Cerebellar cortex (tissue), 1 donor: ENCODE results near the gene APOE.
"Not testable (repeated sequence)": the region's sequence is repeated elsewhere in the genome, so short reads cannot be mapped to it uniquely, and the experiment has no call there.

ENCODE experiments used
- DNase-seq: peaks from one replicate; pipeline ENCODE4 v3.0.0-alpha.2; 2015; ENCODE audit warnings: low spot score

The APOE gene

DNA sequence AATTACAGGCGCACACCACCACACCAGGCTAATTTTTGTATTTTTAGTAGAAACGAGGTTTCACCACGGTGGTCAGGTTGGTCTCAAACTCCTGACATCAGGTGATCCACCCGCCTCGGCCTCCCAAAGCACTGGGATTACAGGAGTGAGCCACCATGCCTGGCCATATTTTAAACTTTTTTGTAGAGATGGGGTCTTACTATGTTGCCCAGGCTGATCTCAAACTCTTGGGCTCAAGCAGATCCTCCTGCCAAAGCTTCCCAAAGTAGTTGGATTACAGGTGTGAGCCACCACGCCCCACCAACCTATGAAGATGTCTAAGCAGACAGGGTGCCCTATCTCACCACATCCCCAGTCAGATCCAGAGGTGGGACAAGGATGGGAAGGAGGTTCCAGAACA, 6.3 kb downstream of the APOE start:
- DNase-seq, result not testable (repeated sequence)

DNA sequence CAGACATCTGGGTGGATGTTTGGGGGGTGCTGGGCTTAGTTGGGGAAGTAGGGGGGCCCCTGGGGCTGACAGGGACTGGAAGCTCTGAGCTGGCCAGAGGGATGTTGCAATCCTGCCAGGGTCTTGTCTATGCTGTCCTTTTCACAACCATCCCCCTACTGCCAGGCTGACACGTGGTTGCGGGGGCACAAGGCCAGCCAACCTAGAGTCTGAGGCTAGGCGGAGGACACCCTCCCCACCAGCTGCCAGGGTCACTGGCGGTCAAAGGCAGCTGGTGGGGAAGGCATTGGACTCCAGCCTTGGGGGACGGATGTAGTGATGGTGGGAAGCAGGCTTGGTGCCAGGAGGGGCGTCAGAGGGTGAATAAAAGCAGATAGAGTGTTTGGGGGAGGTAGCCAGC, 7.3 kb downstream of the APOE start:
- DNase-seq, result no peak

DNA sequence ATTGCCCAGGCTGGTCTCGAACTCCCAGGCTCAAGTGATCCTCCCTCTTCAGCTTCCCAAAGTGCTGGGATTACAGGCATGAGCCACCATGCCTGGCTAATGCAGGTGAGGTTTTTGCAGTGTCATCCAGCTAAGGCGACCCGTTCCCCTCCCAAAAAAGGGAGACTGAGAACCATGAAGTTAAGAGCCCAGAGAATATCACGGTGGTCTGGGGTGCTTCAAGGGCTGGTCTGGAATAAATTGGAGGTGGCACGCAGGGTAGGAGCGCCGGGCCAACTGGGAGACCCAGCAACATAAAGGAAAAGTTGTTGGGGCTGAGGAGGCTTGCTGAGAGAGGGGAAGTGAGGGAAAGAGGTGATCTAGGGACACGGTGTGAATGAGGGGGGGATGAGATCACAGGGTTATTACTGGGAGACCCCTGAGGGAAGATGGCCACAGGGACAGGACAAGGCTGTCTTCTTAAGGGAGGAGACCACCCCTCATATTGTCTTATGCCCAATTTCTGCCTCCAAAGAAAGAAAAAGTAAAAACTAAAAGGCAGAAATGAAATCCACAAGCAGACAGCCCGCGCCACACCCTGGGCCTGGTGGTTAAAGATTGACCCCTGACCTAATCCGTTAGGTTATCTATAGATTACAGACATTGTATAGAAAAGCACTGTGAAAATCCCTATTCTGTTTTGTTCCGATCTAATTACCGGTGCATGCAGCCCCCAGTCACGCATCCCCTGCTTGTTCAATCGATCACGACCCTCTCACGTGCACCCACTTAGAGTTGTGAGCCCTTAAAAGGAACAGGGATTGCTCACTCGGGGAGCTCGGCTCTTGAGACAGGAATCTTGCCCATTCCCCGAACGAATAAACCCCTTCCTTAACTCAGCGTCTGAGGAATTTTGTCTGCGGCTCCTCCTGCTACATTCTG, 8.2 kb downstream of the APOE start:
- DNase-seq, result not testable (repeated sequence)

DNA sequence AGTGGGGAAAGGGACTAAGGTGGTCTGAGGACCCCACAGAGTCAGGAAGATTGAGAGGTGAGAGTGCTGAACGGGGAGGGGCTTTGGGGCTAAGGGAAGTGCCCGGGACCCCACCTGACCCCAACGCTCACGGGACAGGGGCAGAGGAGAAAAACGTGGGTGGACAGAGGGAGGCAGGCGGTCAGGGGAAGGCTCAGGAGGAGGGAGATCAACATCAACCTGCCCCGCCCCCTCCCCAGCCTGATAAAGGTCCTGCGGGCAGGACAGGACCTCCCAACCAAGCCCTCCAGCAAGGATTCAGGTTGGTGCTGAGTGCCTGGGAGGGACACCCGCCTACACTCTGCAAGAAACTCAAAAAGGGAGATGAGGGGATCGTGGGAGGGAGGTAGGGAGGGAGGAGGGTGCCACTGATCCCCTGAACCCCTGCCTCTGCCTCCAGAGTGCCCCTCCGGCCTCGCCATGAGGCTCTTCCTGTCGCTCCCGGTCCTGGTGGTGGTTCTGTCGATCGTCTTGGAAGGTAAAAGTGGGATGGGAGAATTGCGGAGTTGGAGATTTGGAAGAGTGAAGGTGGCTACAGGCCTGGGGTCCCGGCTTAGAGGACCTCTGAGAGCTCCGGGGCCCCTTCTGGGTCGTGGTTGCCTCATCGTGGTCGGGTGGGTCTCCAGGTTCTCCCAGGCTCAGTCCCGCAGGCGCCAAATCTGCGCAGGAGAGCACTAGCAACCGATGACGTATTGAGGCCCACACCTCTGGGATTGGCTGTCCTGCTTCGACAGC, 9.0 kb downstream of the APOE start, which contains the start of gene APOC1:
APOC1 (plus strand) TSS at position 176 of the 774 bp plus-strand sequence; CDS start at position 460, 284 bp downstream.
- peak; percentile 93 for DNase-seq

GRCh38 chr19:44924243-44924725, 18.7 kb downstream of the APOE start:
- DNase-seq, result no peak

GRCh38 chr19:44925114-44925891, 19.7 kb downstream of the APOE start:
- DNase-seq, result no peak

GRCh38 chr19:44926245-44927077, 20.9 kb downstream of the APOE start:
- not testable (repeated sequence) for DNase-seq

DNA sequence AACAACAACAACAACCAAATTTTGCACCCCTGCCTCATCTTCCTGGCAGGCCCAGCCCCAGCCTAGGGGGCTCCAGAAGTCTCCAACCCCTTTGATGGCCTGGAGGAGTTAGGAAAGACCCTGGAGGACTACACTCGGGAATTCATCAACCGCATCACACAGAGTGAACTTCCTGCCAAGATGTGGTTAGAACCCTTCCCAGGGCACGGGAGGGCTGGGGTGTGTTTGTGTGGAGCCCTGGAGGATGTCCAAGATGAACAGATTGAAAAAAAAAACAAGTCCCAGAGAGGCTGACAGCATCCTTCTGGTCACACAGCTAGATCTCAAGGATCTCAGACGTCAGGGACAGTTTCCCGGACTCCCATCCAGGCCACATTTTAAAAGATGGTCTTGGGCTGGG, 22.1 kb downstream of the APOE start:
- DNase-seq, result no peak

- DNase-seq, result no peak
Observed at GRCh38 chr19:44930088-44930487, 24.5 kb downstream of the APOE start.

DNA sequence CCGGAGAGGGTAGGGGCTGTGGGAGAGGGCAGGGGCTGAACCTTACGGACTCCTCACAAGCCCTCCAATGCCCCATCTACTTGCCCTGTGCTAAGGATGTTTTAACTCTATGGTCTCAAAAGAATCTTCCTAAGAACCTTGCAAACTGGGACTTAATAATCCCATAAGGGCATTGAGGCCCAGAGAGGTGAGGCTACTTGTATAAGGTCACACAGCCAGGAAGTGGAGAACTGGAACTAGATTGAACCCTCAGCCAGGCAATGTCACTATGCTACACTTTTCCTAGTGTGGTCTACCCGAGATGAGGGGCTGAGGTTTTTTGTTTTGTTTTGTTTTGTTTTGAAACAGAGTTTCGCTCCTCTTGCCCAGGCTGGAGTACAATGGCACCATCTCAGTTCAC, 25.9 kb downstream of the APOE start:
- no peak for DNase-seq

- no peak for DNase-seq
Observed at GRCh38 chr19:44939668-44940067, 34.1 kb downstream of the APOE start.

GRCh38 chr19:44942067-44942571, 36.5 kb downstream of the APOE start, which contains the start of gene APOC4:
Gene APOC4 (plus strand): TSS chr19:44942237. CDS start chr19:44942278, 41 bp downstream.
- DNase-seq, result no peak

DNA sequence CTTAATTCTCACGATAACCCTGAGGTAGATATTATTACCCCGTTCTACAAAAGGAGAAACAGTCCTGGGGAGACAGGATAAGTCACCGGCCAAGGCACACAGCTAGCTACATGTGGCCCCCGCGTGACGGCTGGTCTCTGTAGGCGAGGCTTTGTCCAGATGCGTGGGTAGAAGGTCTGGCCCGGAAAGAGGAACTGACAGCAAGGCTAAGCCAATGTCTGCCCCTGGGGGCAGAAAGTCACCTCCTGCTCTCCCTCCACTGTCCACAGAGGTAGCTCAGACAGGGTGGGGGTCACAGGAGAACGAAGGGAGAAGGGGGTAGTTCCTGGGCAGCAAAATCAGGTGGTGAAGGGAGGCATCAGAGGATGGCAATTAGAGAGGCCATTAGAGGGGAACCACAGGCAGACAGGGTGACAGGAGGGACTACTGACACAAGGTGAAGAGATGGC, 38.2 kb downstream of the APOE start:
- DNase-seq, result no peak

DNA sequence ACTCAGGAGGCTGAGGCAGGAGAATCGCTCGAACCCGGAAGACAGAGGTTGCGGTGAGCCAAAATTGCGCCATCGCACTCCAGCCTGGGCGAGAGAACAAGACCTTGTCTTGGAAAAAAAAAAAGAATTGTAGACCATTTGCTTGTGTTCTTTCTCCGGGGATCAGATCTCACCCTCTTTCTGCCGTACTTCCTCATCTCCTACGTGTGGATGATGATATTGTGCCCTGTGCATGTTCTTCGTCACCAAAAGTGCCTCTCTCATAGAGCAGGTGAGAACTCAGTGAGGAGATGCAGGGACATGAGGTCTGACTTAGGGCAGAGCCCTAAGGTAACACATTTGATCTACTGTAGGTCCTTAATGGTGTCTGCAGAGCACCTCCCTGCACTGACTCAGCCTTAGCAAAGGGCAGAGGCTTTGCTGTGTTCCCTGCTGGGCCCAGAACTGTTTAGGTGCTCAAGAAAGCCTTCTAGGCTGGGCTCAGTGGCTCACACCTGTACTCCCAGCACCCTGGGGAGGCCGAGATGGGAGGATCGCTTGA, 41.5 kb downstream of the APOE start:
- DNase-seq, result no peak

DNA sequence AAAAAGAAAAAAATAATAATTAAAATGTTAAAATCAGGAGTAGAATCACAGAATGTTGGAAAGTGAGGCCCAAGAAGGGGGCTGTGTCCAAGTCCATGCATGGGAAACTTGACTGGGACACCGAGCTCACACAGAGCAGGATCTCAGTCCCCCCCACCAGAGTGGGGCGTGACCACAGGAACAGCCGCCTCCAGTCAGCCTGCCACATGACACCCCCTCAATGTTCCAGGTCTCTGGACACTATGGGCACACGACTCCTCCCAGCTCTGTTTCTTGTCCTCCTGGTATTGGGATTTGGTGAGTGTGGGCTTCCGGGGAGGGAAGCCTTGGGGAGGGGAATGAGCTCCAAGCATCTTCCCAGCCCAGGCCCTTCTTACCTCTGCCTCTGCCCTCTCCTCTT, 42.6 kb downstream of the APOE start:
- DNase-seq, result no peak

GRCh38 chr19:44948763-44949374, 43.3 kb downstream of the APOE start:
- no peak for DNase-seq

GRCh38 chr19:44949550-44949949, 44.0 kb downstream of the APOE start:
- DNase-seq, result no peak

DNA sequence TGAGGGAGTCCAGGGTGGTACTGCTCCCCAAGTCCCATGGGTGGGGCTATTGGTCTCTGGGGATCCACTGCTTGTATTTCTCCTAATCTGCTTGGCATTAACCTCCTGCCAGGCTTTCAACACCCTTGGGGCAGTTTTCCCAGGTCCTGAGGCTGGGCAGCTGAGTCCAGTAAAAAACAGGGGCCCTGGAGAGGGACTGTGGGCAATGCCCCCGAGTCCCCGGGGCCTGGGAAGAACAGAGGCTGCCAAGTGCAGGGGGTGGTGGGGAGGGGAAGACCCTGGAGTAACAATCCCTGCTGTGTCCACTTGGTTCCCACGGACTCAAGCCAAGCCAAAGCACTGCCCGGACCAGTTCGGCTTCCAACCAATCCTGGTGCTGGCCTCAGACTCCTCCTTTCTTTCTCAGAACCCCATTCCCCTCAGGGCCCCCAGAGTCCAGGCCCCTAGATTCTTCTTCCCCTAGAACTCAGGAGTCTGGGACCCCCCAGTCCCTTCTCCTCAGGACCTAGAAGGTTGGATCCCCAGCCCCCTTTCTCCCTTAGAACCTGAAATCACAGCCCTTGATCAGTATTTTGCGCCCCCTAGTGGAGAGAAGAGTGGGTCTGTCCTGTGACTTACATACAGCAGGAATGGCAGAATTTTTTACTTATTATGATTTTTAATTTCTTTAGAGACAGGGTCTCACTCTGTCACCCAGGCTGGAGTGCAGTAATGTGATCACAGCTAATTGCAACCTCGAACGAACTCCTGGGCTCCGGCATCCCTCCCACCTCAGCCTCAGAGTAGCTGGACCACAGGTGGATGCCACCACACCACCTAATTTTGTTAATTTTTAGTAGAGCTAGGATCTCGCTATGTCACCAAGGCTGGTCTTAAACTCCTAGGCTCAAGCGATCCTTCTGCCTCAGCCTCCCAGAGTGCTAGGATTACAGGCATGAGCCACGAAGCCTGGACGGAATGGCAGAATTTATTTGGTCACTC, 45.9 kb downstream of the APOE start:
- DNase-seq, result peak; percentile 84

GRCh38 chr19:44954278-44954648, 48.7 kb downstream of the APOE start:
- no peak for DNase-seq
